Mesothelial cell of epicardium (in vitro differentiated cells): ENCODE results near the gene RFLNA. TPM values are rescaled to one million over a fixed set of nuclear protein-coding genes. Genes with fewer than 3 reads are reported as not detected.

Experiments used
- DNase-seq, 2 experiments: peaks; one replicate each; pipeline ENCODE4 v3.0.0; 2021; ENCODE audit warnings: low spot score in 2 of 2; ENCODE audit not compliant: unreplicated experiment in 2 of 2
- H3K27ac Mint-ChIP-seq: 2 replicates; pipeline ENCODE4 v1.8.0; 2021; ENCODE audit warnings: mixed read lengths
- H3K27me3 Mint-ChIP-seq: 2 replicates; pipeline ENCODE4 v1.8.0; 2021; ENCODE audit warnings: low read depth, mixed read lengths
- H3K36me3 Mint-ChIP-seq: 2 replicates; pipeline ENCODE4 v1.8.0; 2021; ENCODE audit warnings: mixed read lengths
- H3K4me1 Mint-ChIP-seq: 2 replicates; pipeline ENCODE4 v1.8.0; 2021; ENCODE audit warnings: mixed read lengths
- H3K4me3 Mint-ChIP-seq: 2 replicates; pipeline ENCODE4 v1.8.0; 2021; ENCODE audit warnings: mild to moderate bottlenecking, moderate library complexity, mixed read lengths
- H3K9me3 Mint-ChIP-seq: 2 replicates; pipeline ENCODE4 v1.8.0; 2021; ENCODE audit warnings: mixed read lengths
- total RNA-seq: library from RNA; stranded (reverse); gene quantifications from 3 replicates; pipeline ENCODE4 v1.2.1, GENCODE V29; 2021
- TF ChIP-seq, protein P1 (sequence below): fragments of 200-600 bp; sonication (generic); IDR thresholded peaks from one replicate; pipeline ENCODE4 v1.5.0; 2021; ENCODE audit warnings: antibody characterized with exemption; ENCODE audit not compliant: unreplicated experiment

Gene RFLNA
- total RNA-seq, 1 donor from 2014 or later: 41.0 TPM

GRCh38 chr12:124344022-124344421, 49.1 kb downstream of the RFLNA start:
- Mint-ChIP-seq H3K4me1 (no peaks in the 10 kb centered on the region), H3K27ac (peak overlapping the region; percentile 2), H3K27me3 (no peaks in the 10 kb centered on the region), H3K4me3 (no peak overlapping the region), H3K36me3 (peaks cover 48% of the 10 kb centered on the region), H3K9me3 (no peaks in the 10 kb centered on the region)
- TF ChIP-seq, protein P1, sequence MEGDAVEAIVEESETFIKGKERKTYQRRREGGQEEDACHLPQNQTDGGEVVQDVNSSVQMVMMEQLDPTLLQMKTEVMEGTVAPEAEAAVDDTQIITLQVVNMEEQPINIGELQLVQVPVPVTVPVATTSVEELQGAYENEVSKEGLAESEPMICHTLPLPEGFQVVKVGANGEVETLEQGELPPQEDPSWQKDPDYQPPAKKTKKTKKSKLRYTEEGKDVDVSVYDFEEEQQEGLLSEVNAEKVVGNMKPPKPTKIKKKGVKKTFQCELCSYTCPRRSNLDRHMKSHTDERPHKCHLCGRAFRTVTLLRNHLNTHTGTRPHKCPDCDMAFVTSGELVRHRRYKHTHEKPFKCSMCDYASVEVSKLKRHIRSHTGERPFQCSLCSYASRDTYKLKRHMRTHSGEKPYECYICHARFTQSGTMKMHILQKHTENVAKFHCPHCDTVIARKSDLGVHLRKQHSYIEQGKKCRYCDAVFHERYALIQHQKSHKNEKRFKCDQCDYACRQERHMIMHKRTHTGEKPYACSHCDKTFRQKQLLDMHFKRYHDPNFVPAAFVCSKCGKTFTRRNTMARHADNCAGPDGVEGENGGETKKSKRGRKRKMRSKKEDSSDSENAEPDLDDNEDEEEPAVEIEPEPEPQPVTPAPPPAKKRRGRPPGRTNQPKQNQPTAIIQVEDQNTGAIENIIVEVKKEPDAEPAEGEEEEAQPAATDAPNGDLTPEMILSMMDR: no peak
- no peak for DNase-seq

DNA sequence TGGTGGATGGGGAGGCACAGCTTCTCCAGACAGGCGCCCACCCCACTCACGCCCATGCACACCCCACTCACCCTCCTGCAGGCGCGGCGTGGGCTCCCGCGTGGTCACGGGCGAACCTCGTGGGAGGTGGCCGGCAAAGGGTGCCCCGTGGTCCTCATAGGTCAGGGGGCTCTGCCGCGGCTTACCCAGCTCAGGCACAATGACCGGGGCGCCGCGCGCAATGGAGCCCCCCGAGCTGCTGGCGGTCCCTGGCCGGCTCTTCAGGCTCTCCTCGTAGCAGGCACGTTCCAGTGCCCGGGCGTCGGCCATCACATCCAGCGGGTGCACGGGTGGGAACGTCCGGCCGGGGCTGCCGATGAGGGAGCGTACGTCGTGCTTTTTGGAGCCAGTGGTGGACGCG, 49.6 kb downstream of the RFLNA start:
- TF ChIP-seq, protein P1: no peak

GRCh38 chr12:124345795-124346194, 50.9 kb downstream of the RFLNA start:
- DNase-seq: no peak
- Mint-ChIP-seq H3K27me3 (no peaks in the 10 kb centered on the region), H3K27ac (no peak overlapping the region), H3K4me3 (no peak overlapping the region), H3K9me3 (no peaks in the 10 kb centered on the region), H3K4me1 (no peaks in the 10 kb centered on the region), H3K36me3 (peaks cover 48% of the 10 kb centered on the region)
- TF ChIP-seq, protein P1: no peak

More for the DNA sequence above, 49.6 kb downstream of the RFLNA start:
- Mint-ChIP-seq H3K36me3 (peaks cover 50% of the 10 kb centered on the region), H3K27me3 (no peaks in the 10 kb centered on the region), H3K9me3 (no peaks in the 10 kb centered on the region), H3K4me1 (no peaks in the 10 kb centered on the region), H3K27ac (no peak overlapping the region), H3K4me3 (no peak overlapping the region)
- DNase-seq: no peak

- no peaks in the 10 kb centered on the region for H3K27me3 Mint-ChIP-seq
- H3K36me3 Mint-ChIP-seq: peaks cover 44% of the 10 kb centered on the region
- H3K4me1 Mint-ChIP-seq: no peaks in the 10 kb centered on the region
- H3K9me3 Mint-ChIP-seq: no peaks in the 10 kb centered on the region
- no peak overlapping the region for H3K27ac Mint-ChIP-seq
- no peak for DNase-seq
- TF ChIP-seq, protein P1: no peak
- no peak overlapping the region for H3K4me3 Mint-ChIP-seq
Measured at GRCh38 chr12:124346425-124347168, 51.7 kb downstream of the RFLNA start.

DNA sequence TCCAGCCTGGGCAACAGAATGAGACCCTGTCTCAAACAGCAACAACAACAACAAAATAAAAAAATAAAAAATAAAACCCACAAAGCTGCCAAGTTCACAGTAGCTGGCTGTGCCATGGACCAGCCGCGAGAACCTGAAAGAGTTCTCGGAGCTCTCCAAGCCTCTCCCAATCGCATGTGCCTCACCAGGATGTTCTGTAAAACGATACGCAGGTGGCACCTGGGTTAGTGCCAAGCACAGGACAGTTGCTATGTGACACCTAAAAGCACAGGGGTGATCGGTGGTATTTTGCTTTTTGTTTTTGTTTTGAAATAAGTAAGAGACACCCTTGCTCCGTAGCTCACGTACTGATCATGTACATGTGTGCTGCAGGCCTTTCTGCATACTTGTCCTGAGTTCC, 52.4 kb downstream of the RFLNA start:
- H3K9me3 Mint-ChIP-seq: no peaks in the 10 kb centered on the region
- no peak overlapping the region for H3K4me3 Mint-ChIP-seq
- H3K27me3 Mint-ChIP-seq: no peaks in the 10 kb centered on the region
- peaks cover 40% of the 10 kb centered on the region for H3K36me3 Mint-ChIP-seq
- DNase-seq: no peak
- H3K27ac Mint-ChIP-seq: no peak overlapping the region
- TF ChIP-seq, protein P1: no peak
- no peaks in the 10 kb centered on the region for H3K4me1 Mint-ChIP-seq
